Lower leg skin (tissue), 3 donors: Measurements from ENCODE around the gene TRAF3.

Source experiments
- POLR2A ChIP-seq, 2 donors: fragments of 450-650 bp; IDR thresholded peaks; one replicate each; pipeline ENCODE4 v1.6.1; 2016 to 2017; ENCODE audit warnings: antibody characterized with exemption in 2 of 2, mild to moderate bottlenecking in 1 of 2, moderate library complexity in 1 of 2
- TF ChIP-seq, protein P1 (sequence below), 3 donors: fragments of 450-650 bp; IDR thresholded peaks; one replicate each; pipeline ENCODE4 v1.5.1; 2016; ENCODE audit warnings: antibody characterized with exemption in 3 of 3, mild to moderate bottlenecking in 3 of 3, moderate library complexity in 2 of 3

DNA sequence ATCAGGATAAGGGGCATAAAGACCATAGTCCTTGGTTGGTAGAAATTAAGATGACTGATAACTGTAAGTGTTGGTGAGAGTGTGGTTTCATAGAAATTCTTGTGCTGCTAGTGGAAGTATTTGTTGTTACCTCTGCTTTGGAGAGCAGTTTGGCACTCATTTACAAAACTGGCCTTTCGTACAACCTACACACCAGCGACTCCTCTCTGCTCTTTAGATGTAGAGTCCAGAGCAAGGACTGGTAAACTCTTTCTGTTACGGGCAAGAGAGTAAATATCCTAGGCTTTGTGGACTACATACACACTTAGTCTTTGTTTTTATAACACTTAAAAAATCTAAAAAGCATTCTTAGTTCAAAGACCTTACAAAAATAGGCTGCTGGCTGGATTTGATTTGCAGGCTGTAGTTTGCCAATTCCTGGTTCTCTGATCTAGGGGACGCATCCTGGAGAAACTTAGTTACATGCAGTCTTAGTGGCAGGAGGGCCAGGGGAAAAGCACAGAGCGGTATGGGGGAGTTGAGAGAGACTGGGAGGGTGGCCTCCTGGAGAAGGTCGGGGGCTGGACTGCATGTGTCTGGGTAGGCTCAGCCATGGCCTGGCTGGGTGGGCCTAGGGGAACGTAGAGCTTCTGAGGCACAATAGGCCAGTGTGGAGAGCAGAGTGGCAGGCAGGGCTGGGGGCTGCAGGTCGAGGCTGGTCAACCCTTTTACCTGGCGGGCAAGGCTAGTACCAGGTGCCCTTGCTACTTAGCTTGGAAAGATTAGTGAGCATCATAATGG is 89.9 kb downstream of the TRAF3 start:
- TF ChIP-seq, protein P1, sequence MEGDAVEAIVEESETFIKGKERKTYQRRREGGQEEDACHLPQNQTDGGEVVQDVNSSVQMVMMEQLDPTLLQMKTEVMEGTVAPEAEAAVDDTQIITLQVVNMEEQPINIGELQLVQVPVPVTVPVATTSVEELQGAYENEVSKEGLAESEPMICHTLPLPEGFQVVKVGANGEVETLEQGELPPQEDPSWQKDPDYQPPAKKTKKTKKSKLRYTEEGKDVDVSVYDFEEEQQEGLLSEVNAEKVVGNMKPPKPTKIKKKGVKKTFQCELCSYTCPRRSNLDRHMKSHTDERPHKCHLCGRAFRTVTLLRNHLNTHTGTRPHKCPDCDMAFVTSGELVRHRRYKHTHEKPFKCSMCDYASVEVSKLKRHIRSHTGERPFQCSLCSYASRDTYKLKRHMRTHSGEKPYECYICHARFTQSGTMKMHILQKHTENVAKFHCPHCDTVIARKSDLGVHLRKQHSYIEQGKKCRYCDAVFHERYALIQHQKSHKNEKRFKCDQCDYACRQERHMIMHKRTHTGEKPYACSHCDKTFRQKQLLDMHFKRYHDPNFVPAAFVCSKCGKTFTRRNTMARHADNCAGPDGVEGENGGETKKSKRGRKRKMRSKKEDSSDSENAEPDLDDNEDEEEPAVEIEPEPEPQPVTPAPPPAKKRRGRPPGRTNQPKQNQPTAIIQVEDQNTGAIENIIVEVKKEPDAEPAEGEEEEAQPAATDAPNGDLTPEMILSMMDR (IDR thresholded peaks at IDR 0.05) = no peak
- TF ChIP-seq POLR2A (IDR thresholded peaks at IDR 0.05) = no peak
